Omental fat pad (tissue), 4 donors: ENCODE measurements around the gene SLC18B1. TPM values are rescaled to one million over a fixed set of nuclear protein-coding genes. Genes with fewer than 3 reads are reported as not detected.

Source experiments
- ATAC-seq: fragments of 150-250 bp; one replicate; pipeline ENCODE4 v1.9.1; 2016; ENCODE audit warnings: mild to moderate bottlenecking, moderate library complexity; ENCODE audit not compliant: low FRiP score
- DNase-seq: peaks from one replicate; pipeline ENCODE4 v3.0.0-alpha.2; 2019; ENCODE audit warnings: low spot score
- total RNA-seq, 4 donors: library from RNA; depleted of rRNA; stranded (reverse); fragments of >200 nt; gene quantifications; one replicate each; pipeline ENCODE4 v1.1.0, GENCODE V29; 2016
- TF ChIP-seq, protein P1 (sequence below), 3 donors: fragments of 450-650 bp; IDR thresholded peaks; one replicate each; pipeline ENCODE4 v1.5.1; 2016 to 2017; ENCODE audit warnings: antibody characterized with exemption in 3 of 3, mild to moderate bottlenecking in 3 of 3, moderate library complexity in 2 of 3

SLC18B1 gene
- total RNA-seq, 4 donors from 2014 or later = 10.8 to 20.2 (median 17.2) TPM

DNA sequence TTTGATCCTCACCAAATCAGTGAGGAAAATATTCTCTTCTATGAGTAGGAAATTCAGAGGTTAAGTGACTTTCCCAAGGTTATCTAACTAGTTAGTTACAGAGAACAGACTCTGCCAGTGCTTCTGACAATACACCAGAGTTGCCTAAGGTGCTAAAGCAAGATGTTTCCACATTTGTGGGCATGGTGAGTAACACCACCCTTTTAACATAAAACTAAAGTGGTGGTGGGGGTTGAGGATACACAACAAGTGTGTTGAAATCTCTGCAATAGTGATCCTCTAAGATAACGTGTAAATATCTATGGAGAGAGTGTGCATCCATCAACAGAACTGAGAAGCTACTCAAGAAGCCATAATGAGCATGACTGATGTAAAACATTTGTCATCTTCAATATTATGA is 52.4 kb downstream of the SLC18B1 start:
- ATAC-seq (peak; percentile 55), DNase-seq (no peak)
- TF ChIP-seq, protein P1, sequence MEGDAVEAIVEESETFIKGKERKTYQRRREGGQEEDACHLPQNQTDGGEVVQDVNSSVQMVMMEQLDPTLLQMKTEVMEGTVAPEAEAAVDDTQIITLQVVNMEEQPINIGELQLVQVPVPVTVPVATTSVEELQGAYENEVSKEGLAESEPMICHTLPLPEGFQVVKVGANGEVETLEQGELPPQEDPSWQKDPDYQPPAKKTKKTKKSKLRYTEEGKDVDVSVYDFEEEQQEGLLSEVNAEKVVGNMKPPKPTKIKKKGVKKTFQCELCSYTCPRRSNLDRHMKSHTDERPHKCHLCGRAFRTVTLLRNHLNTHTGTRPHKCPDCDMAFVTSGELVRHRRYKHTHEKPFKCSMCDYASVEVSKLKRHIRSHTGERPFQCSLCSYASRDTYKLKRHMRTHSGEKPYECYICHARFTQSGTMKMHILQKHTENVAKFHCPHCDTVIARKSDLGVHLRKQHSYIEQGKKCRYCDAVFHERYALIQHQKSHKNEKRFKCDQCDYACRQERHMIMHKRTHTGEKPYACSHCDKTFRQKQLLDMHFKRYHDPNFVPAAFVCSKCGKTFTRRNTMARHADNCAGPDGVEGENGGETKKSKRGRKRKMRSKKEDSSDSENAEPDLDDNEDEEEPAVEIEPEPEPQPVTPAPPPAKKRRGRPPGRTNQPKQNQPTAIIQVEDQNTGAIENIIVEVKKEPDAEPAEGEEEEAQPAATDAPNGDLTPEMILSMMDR (IDR thresholded peaks at IDR 0.05) = no peak

DNA sequence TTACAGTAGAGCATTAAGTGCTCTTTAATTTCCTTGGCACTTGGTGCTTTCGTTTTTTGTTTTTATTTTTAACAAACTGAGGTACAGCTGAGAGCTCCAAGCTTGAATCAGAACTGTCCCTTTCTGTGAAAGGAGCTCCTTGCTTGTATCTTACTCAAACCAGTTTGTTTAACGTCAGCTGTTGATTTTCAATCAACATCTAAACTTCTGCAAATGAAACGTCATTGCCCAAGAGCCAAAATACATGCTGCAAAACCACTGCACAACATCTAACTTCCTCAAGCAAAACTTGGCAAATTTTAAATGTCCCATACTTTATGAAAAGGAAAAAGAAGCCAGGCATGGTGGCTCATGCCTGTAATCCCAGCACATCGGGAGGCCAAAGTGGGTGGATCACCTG is 55.9 kb downstream of the SLC18B1 start:
- ATAC-seq (no peak), DNase-seq (no peak)
- TF ChIP-seq, protein P1 (IDR thresholded peaks at IDR 0.05) = no peak

DNA sequence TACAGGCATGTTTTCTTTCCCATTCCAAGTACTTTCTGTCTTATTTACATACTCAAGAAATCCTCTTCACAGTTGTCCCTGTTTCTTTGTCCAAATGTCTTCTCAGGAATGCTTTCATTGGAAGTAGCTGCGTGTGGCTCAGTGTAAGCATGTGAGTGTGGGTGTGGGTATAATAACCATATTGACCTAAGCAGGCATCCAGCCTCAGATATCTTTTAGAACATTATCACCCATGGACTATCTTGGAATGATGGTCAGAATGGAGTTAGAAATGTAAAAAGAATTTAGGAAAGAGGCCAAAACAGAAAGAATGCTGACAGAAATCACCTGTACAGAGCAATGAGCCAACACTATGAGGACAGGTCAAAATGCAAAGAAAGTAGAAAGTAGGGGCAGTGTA is 57.2 kb downstream of the SLC18B1 start:
- DNase-seq (no peak), ATAC-seq (no peak)
- TF ChIP-seq, protein P1 (IDR thresholded peaks at IDR 0.05) = no peak

DNA sequence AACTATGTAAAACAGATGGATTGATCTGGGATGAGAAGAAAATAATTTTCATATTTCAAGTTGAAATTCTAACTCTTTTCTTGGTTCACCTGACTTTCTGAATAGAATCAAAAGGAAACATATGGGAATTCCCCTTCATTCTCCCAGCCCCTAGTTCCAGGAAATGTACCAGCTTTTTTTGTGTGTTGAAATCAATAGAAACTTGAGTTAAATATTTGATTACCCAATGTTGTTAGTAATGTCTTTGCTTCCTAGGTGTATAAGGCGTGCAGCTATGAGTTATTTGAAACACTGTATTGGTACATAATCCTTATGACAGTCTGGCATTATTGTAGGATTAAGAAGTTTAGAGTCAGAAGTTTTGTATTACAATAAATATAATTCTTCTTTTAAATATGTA is 62.2 kb downstream of the SLC18B1 start:
- DNase-seq (no peak), ATAC-seq (peak; percentile 78)
- TF ChIP-seq, protein P1 (IDR thresholded peaks at IDR 0.05) = no peak

DNA sequence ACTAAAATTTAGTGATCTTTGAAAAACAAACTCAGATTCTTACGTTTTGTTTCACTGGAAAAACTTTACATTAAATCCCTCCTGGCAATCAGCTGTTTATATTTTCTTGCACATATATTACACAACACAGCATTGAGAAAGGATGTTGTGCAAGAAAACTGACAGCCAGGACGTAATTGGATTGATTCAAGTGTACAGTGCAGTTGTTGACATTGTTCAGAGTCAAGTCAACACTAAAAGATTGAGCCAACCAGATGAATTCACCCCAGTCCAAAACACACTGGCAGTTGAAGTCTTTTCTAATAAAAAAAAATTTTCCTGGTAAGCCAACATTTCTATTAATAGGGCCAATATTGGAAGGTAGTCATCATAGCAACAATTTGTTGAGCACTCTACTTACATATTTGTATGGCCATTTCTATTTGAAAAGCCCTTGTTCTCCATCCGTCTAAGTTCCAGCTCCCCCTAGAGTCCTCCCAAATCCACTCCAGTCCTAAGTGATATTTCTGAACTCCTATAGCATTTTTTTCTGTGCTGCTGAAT is 63.7 kb downstream of the SLC18B1 start:
- TF ChIP-seq, protein P1 (IDR thresholded peaks at IDR 0.05) = no peak
- DNase-seq (no peak), ATAC-seq (peak; percentile 84)

DNA sequence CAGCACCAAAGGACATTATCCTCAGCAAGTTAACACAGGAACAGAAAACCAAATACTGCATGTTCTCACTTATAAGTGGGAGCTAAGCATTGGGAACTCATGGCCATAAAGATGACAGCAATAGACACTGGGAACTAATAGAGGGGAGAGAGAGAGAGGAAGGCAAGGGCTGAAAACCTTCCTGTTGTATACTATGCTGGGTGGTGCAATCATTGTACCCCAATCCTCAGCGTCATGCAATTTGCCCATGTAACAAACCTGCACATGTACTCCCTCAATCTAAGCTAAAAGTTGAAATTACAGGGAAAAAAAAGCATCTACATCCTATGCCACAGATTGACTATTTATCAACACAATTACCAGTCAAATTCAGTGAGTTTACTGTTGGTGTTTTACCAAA is 64.6 kb downstream of the SLC18B1 start:
- TF ChIP-seq, protein P1 (IDR thresholded peaks at IDR 0.05) = no peak

DNA sequence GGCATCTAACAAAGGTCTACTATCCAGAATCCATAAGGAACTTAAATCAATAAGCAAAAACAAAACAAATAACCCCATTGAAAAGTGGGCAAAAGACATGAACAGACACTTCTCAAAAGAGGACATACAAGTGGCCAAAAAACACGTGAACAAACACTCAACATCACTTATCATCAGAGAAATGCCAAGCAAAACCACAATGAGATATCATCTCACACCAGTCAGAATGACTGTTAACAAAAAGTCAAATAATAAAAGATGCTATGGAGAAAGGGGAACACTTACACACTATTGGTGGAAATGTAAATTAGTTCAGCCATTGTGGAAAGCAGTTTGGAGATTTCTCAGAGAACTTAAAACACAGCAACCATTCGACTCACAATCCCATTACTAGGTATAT is 65.2 kb downstream of the SLC18B1 start:
- no peak for ATAC-seq
- no peak for DNase-seq
- TF ChIP-seq, protein P1 (IDR thresholded peaks at IDR 0.05) = no peak

More for the DNA sequence above, 64.6 kb downstream of the SLC18B1 start:
- no peak for DNase-seq
- ATAC-seq = no peak
